Esophagus squamous epithelium (tissue), 4 donors: Measurements from ENCODE around the gene LSM6.

Experiments
- CTCF ChIP-seq, 6 experiments: fragments of 450-650 bp in 4 of 6; fragments of 200-600 bp in 2 of 6; sonication (generic) in 2 of 6; IDR thresholded peaks; one replicate each; pipeline ENCODE4 v1.5.1; 2016 to 2019; ENCODE audit warnings: antibody characterized with exemption in 6 of 6, mild to moderate bottlenecking in 4 of 6, moderate library complexity in 4 of 6
- POLR2A ChIP-seq, 4 donors: fragments of 450-650 bp; IDR thresholded peaks; one replicate each; pipeline ENCODE4 v1.6.1; 2017; ENCODE audit warnings: antibody characterized with exemption in 4 of 4, mild to moderate bottlenecking in 4 of 4, moderate library complexity in 3 of 4

DNA sequence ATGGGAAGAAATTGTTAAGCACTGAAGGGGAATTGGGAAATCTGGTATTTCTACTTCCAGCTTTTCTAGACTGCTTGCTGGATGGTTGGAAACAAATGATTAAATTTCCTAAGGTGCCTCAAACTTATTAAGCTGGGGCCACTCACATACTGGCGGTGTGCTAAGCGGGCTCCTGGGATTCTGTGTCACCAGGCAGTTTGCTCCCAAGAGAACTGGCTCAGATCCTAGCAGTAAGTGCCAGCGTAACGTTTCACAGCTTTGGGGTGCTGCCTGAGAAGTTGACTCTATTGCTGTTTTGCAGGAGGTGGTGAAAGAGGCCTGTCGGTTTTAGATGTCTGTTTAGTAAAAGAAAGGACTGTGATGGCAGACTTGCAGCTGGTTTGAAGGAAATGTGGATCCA, 31.9 kb downstream of the LSM6 start:
- no peak for TF ChIP-seq CTCF (IDR thresholded peaks at IDR 0.05)
- no peak for TF ChIP-seq POLR2A (IDR thresholded peaks at IDR 0.05)
